OCI-LY3 (cell line): ENCODE measurements around the gene IRF2BP2.

ENCODE experiments used
- H2AFZ ChIP-seq: fragments of 200-600, 300-600 bp; shearing (Covaris generic); 2 replicates; pipeline ENCODE4 v1.6.0; 2014; ENCODE audit warnings: antibody characterized with exemption, low read depth, low read length
- H3K27ac ChIP-seq: fragments of 200-600, 300-600 bp; sonication (generic); 2 replicates; pipeline ENCODE4 v1.5.1; 2014; ENCODE audit warnings: mild to moderate bottlenecking, low read length, moderate library complexity, mixed read lengths
- H3K27me3 ChIP-seq: fragments of 200-600, 300-600 bp; sonication (generic); 2 replicates; pipeline ENCODE4 v1.6.1; 2014; ENCODE audit warnings: low read depth, low read length, mixed read lengths
- H3K36me3 ChIP-seq: fragments of 200-600, 300-600 bp; sonication (generic); replicated peaks from 2 replicates; pipeline ENCODE3; 2014; ENCODE audit warnings: low read depth, low read length, mixed read lengths
- H3K4me1 ChIP-seq: fragments of 300-600, 200-600 bp; sonication (generic); 2 replicates; pipeline ENCODE4 v1.6.1; 2014; ENCODE audit warnings: low read length, mixed read lengths
- H3K4me2 ChIP-seq: fragments of 200-600, 300-600 bp; sonication (generic); 2 replicates; pipeline ENCODE4 v1.6.1; 2014; ENCODE audit warnings: low read length, mixed read lengths
- H3K4me3 ChIP-seq: fragments of 300-600, 200-600 bp; sonication (generic); 2 replicates; pipeline ENCODE4 v1.5.1; 2014; ENCODE audit warnings: antibody characterized with exemption, mild to moderate bottlenecking, low read length, moderate library complexity
- H3K79me2 ChIP-seq: fragments of 300-600, 200-600 bp; shearing (Covaris generic); 2 replicates; pipeline ENCODE4 v1.6.1; 2014; ENCODE audit warnings: mild to moderate bottlenecking, low read length, mixed read lengths
- H3K9ac ChIP-seq: fragments of 300-600, 200-600 bp; shearing (Covaris generic); 2 replicates; pipeline ENCODE4 v1.6.0; 2014; ENCODE audit warnings: mild to moderate bottlenecking, low read length, moderate library complexity
- H3K9me3 ChIP-seq: fragments of 200-600, 300-600 bp; shearing (Covaris generic); 2 replicates; pipeline ENCODE4 v1.6.1; 2014; ENCODE audit warnings: low read length, mixed read lengths; ENCODE audit not compliant: insufficient read depth
- H4K20me1 ChIP-seq: fragments of 200-600, 300-600 bp; sonication (generic); 2 replicates; pipeline ENCODE4 v1.6.1; 2016; ENCODE audit warnings: low read length, mixed read lengths; ENCODE audit not compliant: insufficient read depth
- CTCF ChIP-seq: fragments of 200-600, 300-600 bp; sonication (generic); IDR thresholded peaks from 2 replicates; pipeline ENCODE4 v1.5.1; 2014; ENCODE audit warnings: antibody characterized with exemption, low read length, low read depth
- EZH2phosphoT487 ChIP-seq: fragments of 200-600 bp; shearing (Covaris generic); IDR thresholded peaks from 2 replicates; pipeline ENCODE4 v1.6.1; 2018; ENCODE audit warnings: antibody characterized with exemption, mixed run types, low read depth

IRF2BP2 gene

DNA sequence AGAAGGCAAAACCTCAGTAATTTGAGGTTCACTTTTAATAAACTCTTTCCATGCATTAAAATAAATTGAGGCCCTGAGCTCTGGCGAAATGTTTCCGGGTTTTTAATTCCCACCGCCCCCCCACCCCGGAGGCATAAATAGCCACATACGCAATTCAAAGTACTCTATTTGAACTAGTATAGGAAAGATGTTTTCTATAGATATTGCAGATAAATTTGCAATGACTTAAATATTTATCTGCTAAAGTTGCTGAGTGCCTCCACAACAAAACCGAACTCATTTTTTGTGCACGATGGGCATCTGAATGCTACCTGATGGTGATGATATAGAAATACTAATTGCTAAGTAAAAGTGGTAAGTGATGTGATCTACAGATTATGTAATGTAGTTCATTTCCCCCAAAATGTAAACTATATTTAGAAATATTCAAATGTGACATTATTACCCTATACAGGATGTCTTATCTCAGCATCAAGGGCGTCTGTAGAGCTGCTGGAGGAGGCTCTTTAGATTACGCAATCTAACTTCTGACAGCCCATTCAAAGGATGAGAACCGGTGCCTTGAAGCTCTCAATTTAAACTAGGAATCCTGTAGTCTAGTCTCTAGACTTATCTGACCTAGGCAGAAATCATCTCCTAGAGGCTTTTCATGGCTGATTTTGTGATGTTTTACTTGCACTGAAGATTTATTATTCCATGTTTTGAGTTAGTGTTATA is 8.5 kb downstream of the IRF2BP2 start:
- peak overlapping the region; percentile 58 for H3K27ac ChIP-seq
- no peak overlapping the region for H3K9ac ChIP-seq
- H3K4me3 ChIP-seq: no peak overlapping the region
- peaks cover 38% of the 10 kb centered on the region for H3K36me3 ChIP-seq
- H3K27me3 ChIP-seq: no peaks in the 10 kb centered on the region
- peaks cover 40% of the 10 kb centered on the region for H3K79me2 ChIP-seq
- no peak overlapping the region for H3K4me2 ChIP-seq
- H3K4me1 ChIP-seq: peaks cover 69% of the 10 kb centered on the region
- peaks cover 39% of the 10 kb centered on the region for H4K20me1 ChIP-seq
- H2AFZ ChIP-seq: no peak overlapping the region
- TF ChIP-seq EZH2phosphoT487: no peak
- H3K9me3 ChIP-seq: no peaks in the 10 kb centered on the region

DNA sequence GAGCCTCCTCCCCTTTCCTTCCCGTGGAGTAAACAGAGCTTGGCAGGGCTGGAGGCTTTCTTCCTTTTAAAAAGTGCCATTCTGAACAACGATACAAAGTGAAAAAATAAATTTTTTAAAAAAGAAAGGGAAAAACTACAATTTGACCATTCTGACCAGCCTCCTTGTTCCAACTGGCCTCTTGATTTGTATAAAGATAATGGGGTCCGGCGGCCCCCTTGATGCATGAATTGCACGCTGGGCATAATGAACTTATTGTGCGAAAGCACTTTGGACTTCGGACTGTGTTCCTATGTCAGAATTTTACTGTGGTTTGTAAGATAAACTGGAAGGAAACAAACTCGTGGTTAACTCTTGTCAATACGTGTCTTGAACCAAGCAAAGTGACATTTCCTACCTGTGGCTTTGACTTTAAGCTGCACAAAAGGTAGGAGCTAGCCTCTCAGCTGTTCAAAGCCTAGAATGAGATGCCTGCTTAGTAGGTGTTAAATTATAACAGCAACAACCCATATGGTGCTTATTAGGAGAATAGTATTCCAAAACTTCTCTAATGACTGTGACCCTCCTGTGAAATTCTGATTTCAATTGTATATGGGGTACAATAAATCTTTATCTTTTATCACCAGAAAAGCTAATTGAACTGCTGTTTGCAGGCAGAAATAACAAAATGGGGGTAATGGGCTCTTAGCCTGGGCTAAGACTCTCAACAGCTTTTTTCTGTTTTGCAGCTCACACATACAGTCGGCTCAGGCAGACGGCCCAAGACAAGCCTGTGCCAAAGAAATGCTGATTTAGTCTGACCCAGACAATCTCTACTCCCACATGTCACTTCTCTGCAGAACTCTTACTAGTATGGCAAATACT is 9.3 kb downstream of the IRF2BP2 start:
- peaks cover 61% of the 10 kb centered on the region for H3K4me1 ChIP-seq
- H4K20me1 ChIP-seq: peaks cover 30% of the 10 kb centered on the region
- H3K9me3 ChIP-seq: no peaks in the 10 kb centered on the region
- TF ChIP-seq CTCF (no peak), EZH2phosphoT487 (no peak)
- H3K27ac ChIP-seq: peak overlapping the region; percentile 58
- H3K27me3 ChIP-seq: no peaks in the 10 kb centered on the region
- H3K79me2 ChIP-seq: peaks cover 32% of the 10 kb centered on the region
- H3K4me2 ChIP-seq: peak overlapping the region; percentile 66
- H3K9ac ChIP-seq: peak overlapping the region; percentile 55
- H2AFZ ChIP-seq: no peak overlapping the region; the same call in 1 of the 2 replicates
- H3K36me3 ChIP-seq: peaks cover 30% of the 10 kb centered on the region
- H3K4me3 ChIP-seq: peak overlapping the region; percentile 79

GRCh38 chr1:234599617-234600417 is 10.2 kb downstream of the IRF2BP2 start:
- TF ChIP-seq CTCF (no peak), EZH2phosphoT487 (no peak)
- peak overlapping the region; percentile 6; the same call in 1 of the 2 replicates for H2AFZ ChIP-seq

GRCh38 chr1:234598974-234599616 is 10.9 kb downstream of the IRF2BP2 start:
- Histone ChIP-seq H3K27me3 (no peaks in the 10 kb centered on the region), H3K9ac (peak overlapping the region; percentile 71), H3K9me3 (no peaks in the 10 kb centered on the region), H2AFZ (0 out of 2 replicates have a peak overlapping the region, but pooled peaks have one; percentile 6), H3K4me3 (peak overlapping the region; percentile 79), H3K79me2 (peaks cover 17% of the 10 kb centered on the region), H3K27ac (peak overlapping the region; percentile 70), H3K4me1 (peaks cover 54% of the 10 kb centered on the region), H3K4me2 (peak overlapping the region; percentile 80), H3K36me3 (peaks cover 15% of the 10 kb centered on the region), H4K20me1 (peaks cover 15% of the 10 kb centered on the region)
- no peak for TF ChIP-seq CTCF
- no peak for TF ChIP-seq EZH2phosphoT487

More at GRCh38 chr1:234599617-234600417, 10.2 kb downstream of the IRF2BP2 start:
- Histone ChIP-seq H3K4me1 (peaks cover 54% of the 10 kb centered on the region), H3K4me3 (peak overlapping the region; percentile 79), H3K4me2 (peak overlapping the region; percentile 80), H3K9ac (peak overlapping the region; percentile 71), H4K20me1 (peaks cover 22% of the 10 kb centered on the region), H3K79me2 (peaks cover 24% of the 10 kb centered on the region), H3K27me3 (no peaks in the 10 kb centered on the region), H3K36me3 (peaks cover 22% of the 10 kb centered on the region), H3K9me3 (no peaks in the 10 kb centered on the region), H3K27ac (peak overlapping the region; percentile 70)
